ENCODE measurements around the gene PCED1B.
"Not testable (repeated sequence)": the region's sequence is repeated elsewhere in the genome, so short reads cannot be mapped to it uniquely, and the experiment has no call there.

The PCED1B gene

DNA sequence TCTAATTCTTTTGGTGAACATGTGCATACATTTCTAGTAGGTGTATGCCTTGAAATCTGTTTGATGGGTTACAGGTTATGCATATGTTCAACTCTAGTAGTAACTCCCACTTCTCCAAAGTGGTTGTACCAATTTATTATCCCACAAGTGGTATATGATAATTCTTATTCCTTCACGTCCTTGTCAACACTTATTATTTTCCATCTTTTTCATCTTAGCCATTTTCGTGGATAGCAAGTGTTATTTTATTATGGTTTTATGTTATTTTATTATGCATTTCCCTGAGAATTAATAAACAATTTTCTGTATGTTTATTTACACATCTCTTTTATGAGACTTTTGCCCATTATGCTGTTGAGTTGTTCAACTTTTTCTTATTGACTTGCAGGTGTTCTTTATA, 11.6 kb downstream of the PCED1B start:
- no peak for DNase-seq

DNA sequence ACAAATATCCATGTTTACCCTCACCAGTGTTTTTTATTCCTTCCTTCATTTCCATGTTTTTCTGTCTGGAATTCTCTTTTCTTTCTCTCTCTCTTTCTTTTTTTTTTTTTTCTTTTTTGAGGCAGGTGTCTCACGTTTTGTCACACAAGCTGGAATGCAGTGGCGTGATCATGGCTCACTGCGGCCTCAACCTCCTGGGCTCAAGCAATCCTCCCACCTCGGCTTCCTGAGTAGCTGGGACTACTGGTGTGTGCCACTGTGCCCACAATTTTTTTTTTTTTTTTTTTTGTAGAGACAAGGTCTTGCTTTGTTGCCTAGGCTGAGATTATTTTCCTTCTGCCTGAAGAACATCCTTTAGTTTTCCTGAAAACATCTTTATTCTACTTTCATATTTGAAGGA, 15.4 kb downstream of the PCED1B start:
- no peak for DNase-seq

DNA sequence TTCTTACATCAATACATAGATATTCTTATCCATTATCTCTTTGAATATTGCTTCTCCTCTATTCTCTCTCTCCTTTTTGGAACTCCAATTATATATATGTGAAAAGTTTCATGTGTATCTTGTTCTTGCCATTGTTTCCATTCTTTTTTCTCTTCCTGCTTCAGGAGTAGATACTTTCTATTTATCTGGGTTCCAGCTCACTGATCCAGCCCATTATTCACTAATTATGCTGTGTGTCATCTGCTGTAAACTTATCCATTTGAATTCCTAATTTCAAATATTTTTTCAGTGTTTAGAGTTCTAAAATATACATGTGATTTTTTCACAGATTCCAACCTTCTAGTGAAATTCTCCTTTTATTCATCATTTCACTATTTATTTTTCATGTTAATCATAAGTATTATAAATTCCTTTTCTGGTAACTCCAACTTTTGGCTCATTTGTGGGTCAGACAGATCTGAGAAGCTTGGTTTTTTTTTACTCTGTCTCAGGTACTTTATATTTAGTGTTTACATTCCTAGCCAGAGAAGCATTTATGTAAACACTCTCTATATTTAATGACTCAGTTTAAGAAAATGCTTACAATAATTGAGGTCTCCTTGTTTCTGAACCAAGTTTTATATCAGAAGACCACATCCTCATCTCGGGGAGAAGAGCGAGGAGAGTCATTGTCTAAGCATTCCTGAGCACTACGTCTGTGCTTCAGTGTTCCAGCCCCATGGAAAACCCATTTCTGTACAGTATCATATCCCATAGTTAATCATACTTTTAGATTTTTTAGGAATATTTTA, 16.2 kb downstream of the PCED1B start:
- DNase-seq: no peak

DNA sequence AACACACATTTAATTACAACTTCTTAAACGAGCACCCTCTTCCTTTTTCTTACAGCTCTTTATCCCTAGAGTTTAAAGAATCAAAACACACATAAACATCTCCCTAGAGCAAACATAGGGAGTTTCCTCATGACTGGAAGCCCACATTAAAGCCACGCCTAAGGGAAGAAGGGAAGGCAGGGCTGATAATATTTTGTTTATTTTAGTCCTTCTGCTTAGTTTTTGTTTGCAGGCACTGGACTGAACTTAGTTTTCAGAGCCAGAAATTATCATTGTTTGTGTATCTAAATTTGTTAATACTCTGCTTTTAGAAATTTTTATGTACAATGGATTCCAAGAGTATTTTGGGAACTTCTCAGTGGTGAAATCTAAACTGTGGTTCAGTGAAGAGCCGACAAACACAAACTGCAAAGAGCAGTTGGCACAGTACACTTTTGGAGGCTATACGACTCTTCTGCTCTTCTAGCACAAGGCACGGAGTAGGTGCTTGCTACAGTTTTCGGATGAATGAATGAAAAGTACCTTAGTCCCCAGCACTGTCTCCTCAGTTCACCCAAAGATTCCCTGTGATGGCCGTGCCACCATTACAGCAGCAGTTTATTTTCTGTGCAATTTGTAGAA, 18.0 kb downstream of the PCED1B start:
- no peak for DNase-seq

DNA sequence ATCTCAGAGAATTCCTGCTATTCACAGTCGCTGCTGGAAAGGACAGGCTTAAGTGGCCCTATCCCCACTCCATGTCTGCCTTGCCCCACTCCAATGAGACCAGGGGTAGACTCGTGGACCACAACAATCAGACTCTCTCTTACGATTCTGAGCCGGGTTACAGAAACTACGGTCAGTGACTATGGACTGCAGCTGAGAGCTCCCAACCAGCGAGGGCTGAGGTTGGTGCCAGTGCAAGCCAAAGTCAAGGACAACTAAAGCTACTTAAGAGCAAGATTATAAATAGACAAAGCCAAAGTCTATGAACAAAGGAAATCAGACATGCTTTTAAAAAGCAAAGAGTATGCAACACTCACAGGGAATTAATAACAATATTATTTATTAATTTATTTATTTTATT, 18.7 kb downstream of the PCED1B start:
- no peak for DNase-seq

DNA sequence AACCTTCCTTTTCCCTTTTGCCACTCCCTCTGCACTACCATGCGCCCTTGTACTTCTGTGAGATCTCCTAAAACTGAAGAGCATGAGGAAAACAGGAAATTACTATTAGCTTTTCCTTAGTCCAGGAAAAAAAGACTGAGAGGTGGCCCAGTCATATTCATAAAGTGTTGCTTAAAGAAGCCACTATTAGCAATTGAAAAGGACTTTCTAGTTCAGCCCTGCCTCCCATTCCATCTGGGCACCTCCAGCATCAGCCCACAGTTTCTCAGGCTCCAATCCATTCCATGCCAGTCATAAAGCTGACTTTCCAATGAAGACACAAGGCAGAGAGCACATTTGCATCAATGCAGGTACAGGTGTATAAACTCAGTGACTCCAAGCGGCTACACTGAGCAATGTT, 20.2 kb downstream of the PCED1B start:
- DNase-seq: no peak

DNA sequence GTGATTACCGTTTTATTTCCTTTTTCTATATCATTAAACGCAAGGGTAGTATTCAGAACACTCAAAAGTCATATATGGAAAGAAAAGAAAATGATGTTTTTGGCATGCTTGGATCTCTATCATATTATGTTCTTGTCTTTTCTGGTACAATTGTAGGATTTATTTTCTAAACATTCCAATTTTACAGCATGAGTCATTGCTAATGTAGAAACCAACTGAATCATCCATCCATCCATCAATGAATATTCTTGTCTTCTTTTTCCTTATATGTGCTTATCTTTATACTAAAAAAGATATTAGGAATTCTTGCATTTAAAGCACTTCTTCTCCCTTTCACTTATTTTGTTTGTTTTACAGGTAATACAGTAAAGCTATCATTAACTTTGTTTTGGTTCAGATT, 20.7 kb downstream of the PCED1B start:
- DNase-seq: no peak

DNA sequence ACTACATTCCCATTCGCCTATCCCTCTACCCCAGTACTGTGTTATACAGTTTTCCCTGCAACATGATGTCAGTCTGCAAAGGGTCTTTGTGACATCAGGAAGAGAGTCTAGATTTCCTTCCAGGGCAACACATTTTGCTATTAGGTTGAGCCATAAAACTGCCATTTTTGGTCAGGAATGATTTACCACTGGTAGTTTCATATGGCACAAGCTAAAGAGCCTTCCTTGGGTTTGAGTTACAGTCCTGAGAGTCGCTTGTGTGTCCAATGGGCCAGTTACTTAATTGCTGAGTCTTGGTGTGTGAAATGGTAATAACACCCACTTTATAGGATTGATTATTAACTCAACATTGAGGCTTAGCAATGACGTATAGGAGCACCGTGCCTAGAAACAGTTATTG, 23.0 kb downstream of the PCED1B start:
- DNase-seq: no peak

DNA sequence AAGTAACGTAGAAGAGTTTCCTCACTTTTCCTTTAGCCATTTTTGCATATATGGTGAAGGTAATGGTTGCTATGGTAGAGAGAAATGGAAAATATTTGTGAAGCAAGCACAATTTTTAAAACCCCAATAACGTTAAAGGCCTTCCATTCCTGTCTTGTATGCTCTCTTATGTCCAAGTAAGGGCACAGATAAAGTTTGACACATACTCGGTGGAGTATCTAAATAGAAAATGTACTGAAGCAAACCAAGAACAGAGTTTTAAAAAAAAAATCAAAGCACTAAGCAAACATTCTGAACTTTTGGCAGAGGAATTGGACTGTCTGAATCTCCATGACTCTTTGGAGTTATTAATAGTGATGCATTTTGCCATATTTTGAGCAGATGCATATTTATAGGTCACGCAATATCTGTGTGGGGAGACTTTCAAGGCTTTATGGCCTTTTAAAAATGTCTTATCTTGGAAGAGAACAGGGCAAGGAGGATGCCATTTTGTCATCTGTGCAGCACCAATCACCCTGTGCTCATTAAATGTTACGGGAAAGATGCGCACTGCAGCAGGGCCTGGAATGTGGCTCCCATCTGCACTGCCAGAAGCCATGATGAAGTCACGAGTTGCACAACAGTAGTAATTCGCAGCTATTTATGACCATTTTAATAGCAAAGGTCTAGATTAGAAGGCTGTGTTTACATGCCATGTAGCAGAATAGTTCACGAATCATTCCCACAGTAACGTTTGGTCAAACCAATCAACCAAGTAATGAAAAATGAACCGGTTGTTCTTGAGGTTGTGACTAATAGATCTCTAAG, 23.6 kb downstream of the PCED1B start:
- no peak for DNase-seq

DNA sequence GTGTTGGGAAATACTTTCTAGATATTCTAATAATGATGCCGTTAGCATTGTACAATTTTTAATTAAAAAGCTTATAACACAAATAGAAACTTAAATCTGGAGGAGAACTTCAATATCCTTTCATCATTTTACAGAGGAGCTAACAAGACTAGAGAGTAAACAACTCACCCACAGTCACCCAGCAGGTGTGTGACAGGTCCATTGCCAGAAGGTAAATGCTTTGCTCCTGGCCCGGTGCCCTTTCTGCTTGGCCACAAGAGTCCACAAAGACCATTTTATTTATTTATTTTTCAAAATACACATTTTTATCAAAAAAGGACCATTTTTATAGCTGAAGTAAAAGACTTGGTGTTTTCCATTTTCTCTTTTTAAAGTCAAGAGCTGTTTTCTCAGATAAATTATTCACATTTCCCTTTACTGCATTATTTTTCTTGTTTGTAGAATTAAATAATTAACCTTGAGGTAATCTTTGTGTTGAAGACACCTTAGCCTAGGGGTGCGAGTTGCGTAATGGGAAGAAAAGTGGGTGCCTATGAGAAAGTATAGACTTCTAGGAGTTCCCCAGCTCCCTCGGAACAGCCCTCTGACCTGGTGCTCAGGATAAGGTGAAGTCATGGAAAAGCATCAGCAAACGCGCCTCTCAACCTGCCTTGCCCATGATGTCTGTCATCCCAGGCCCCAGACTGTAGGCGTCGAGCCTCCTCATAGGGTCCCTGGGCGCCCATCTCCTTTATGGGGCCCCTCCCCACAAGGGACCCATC, 26.7 kb downstream of the PCED1B start:
- no peak for DNase-seq

DNA sequence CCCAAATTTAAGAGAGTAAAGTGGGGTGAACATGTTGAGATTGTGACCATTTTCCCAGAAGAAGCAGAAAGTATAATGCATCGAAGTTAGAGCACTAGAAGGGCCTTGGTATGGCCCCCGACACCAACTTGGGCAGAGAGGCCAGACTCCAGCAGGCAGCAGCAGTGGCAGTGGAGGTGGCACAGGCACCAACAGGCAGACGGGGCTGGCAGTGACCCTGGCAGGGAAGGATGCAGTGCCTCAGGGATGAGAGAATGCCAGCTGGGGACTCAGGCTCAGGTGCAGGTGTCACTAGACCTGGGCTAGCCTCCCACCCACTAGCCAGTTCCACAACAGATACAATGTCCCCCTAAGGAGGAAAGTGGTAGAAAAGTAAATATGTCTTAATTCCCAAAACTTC, 28.0 kb downstream of the PCED1B start:
- DNase-seq: no peak

DNA sequence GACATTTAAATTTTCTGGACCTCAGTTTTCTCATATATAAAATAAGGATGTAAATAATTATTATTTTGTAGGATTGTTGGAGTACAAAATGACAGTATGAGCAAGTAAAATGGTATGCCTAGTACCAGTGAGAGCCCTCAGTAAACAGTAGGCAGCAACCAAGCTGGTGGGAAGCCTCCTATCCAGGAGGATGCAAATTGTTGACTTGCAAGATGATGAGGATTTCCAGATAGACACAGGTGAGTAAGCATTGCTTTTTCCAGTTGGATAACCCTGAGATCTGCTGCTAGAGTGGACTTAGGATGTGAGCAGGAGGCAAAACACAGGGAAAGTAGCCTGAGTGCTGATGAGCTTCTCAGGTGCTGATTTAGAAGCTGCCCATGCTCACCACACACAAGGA, 28.5 kb downstream of the PCED1B start:
- DNase-seq: no peak

DNA sequence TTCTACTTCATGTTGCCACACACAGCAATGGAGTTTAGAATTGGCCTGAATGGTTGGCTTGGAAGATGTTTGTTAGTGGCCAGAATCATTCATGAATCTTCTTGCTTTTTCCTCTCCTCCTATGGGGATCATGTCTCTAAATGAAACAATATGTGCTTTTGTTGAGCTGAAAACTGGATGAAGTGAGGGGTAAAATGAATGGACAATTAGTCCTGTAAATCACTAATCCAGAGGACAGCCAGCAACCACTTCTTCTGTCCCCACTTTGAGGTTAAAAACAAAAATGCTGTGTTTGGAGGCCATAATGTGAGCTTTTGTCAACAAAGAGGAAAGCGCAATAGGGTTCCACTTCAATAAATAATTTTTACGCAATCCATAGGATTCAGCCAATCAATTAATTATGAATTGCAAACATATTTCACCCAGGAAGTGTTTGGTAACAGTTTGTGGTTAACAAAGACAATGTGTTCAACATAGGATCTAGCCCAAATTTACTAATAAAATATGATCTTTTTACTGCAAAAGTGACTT, 30.7 kb downstream of the PCED1B start:
- DNase-seq: no peak

DNA sequence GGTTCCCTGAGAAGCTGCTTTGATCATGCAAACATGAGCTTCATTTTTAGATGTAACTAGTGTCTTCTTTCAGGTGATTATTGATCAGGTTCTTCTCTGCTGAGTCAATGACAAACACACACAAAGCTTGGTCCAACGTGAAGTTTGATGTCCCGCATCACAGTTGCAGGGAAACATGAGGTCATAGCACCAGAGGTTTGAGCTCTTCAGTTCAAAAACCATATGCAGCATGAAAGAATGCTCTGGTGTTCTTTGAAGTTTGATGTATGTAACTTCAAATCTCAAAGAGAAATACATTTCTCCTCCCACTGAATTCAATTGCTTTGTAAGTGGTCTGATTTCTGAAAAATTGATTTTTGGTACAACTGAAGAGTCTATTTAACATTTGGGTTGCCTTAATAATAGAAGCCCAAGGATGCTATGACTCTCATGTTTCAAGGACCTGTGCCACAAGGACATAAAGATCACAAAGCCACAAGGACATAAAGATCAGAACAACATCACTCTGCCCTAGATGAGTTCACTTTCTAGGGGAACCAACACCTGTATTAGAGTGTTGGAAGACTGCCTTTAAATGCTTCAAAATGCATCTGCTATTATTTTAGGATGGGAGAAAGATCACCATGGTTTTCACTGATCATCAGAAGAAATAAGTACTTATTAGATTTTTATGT, 31.4 kb downstream of the PCED1B start:
- no peak for DNase-seq

DNA sequence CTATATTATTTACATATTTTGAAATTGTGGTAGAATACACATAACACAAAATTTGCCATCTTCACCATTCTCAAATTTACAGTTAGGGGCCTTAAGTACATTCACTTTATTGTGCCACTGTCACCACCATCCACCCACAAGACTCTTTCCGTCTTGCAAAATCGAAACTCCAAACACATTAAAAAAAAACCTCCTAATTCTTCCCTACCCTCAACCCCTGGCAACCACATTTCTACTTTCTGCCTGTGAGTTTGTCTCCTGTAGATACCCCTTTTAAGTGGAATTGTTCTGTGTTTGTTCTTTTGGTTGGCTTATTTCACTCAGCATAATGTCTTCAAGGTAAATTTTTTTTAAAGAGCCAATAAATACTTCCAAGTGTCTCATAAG, 32.0 kb downstream of the PCED1B start:
- DNase-seq: peak; percentile 39

DNA sequence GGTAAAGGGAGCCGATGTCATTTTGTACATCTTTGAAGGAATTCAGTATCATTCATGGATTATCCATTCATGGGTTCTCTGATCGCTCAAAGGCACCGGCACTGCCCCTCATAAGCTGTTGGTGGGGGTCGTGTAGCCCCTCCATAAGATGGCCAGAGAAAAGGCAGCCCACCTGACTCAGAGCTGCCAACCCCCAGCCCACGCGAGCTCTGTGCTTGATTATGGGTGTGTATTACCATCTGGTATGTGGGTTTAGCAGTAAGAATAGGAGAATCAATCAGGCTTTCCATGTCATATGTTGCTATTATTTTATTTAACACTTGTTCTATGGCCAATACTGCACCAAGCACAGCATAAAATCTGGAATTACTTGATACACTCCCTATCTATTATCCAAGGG, 32.4 kb downstream of the PCED1B start:
- no peak for DNase-seq

DNA sequence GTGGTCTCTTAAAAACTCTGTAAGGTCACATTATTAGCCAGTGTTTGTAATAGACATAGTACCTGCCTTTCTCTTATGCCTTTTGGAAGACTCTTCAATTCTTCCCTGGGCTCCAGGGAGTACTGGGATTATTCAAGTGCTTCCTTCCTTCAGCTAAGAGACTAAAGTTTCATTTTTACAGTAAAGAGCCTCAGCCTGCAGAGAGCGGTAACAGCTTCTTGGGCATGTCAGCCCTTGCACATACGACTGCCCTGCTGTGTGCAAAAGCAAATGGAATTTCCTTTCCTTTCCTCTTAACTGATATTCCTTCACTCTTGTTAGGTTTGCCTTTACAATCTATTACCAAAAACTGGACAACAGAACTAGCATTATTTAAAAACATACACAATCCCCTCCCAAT, 33.3 kb downstream of the PCED1B start:
- DNase-seq: no peak

DNA sequence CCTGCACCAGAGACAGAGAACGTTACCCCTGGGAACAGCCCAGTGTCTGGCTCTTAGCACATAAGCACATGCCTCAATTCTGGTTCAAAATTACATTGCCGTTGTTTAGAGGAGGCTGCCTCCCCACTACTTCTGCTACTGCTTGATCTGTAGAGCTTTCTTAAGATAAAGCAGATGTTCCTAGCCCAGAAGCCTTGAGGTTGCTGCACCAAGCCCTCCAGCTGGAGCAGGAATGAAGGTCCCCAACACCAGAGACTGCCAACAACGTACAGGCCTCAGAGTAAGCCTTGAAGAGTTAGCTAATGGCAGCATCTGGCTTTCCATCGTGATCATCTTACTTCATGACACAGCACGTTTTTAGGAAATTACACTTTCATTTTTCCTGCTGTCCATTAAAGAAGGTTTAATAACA, 35.1 kb downstream of the PCED1B start:
- DNase-seq: no peak

DNA sequence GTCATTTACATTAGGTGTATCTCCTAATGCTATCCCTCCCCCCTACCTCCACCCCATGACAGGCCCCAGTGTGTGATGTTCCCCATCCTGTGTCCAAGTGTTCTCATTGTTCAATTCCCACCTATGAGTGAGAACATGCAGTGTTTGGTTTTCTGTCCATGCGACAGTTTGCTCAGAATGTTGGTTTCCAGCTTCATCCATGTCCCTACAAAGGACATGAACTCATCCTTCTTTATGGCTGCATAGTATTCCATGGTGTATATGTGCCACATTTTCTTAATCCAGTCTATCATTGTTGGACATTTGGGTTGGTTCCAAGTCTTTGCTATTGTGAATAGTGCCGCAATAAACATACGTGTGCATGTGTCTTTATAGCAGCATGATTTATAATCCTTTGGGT, 37.9 kb downstream of the PCED1B start:
- not testable (repeated sequence) for DNase-seq

DNA sequence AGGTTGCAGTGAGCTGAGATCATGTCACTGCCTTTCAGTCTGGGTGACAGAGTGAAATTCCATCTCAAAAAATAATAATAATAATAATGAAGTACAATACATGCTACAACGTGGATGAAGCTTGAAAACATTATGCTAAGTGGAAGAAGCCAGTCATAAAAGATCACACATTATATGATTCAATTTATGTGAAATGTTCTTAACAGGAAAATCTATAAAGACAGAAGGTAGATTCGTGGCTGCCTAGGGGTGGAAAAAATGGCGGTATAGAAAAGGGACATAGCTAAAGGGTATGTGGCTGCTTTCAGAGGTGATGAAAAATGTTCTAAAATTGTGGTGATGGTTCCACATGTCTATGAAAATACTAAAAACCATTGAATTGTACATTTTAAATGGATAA, 41.3 kb downstream of the PCED1B start:
- DNase-seq: peak; percentile 17

DNA sequence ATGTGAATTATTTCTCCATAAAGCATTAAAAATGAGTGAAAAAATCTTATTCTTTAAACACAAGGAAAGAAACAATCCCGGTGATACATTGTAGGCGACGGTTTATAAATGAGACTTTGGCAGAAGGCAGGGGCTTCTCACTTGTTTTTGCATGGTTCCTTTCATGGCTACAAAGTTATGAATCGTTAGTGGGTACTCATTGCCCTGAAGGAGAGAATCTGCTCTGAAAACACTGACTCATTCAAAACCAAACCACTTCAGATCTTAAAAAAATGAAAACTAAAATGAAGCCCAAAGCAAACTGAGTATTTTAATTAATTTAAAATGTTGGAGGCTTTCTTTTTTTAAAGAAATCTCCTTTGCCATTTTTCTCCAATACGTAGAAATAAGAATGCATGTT, 41.7 kb downstream of the PCED1B start:
- DNase-seq: no peak

DNA sequence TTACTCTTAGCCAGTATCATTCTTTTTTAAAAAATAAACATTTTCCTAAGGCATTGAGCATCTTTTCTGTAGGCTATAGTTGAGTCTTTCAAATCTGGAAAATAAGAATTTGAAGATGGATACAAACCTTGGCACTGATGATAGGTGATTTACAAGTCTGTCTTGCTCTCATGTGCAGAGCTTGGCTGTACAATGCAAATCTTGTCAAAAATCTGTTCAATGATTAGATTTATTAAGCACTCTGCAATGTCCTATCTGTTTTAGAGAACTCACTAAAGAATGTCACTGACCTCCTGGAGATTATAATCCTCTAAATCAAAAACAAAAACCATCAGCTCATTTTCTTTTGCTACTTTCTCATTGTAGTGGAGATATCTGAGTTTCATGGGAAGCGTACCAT, 43.2 kb downstream of the PCED1B start:
- DNase-seq: no peak
